IPS-15b (cell line): ENCODE measurements around the gene KATNAL1.

Experiments used
- H3K27me3 ChIP-seq: one replicate; pipeline ENCODE4 v1.6.1; 2013; ENCODE audit warnings: low read length; ENCODE audit not compliant: control insufficient read depth, insufficient read depth
- H3K36me3 ChIP-seq: one replicate; pipeline ENCODE4 v1.6.1; 2013; ENCODE audit warnings: low read length; ENCODE audit not compliant: control insufficient read depth, insufficient read depth
- H3K4me1 ChIP-seq: one replicate; pipeline ENCODE4 v1.6.1; 2013; ENCODE audit warnings: mild to moderate bottlenecking, low read length; ENCODE audit not compliant: control insufficient read depth, insufficient read depth
- H3K4me3 ChIP-seq: one replicate; pipeline ENCODE4 v1.5.1; 2013; ENCODE audit warnings: low read depth, low read length
- H3K9ac ChIP-seq: one replicate; pipeline ENCODE4 v1.6.1; 2013; ENCODE audit warnings: low read depth, mild to moderate bottlenecking, low read length
- H3K9me3 ChIP-seq: one replicate; pipeline ENCODE4 v1.6.1; 2013; ENCODE audit warnings: mild to moderate bottlenecking, low read length; ENCODE audit not compliant: control insufficient read depth, insufficient read depth

KATNAL1 gene

GRCh38 chr13:30329009-30329585 is 21.7 kb upstream of the KATNAL1 start:
- Histone ChIP-seq H3K9me3 (peaks cover 10% of the 10 kb centered on the region), H3K27me3 (no peaks in the 10 kb centered on the region), H3K36me3 (no peaks in the 10 kb centered on the region), H3K4me1 (no peaks in the 10 kb centered on the region), H3K4me3 (no peak overlapping the region), H3K9ac (no peak overlapping the region)

GRCh38 chr13:30325668-30326067 is 18.3 kb upstream of the KATNAL1 start:
- H3K4me1 ChIP-seq: no peaks in the 10 kb centered on the region
- no peaks in the 10 kb centered on the region for H3K27me3 ChIP-seq
- no peak overlapping the region for H3K9ac ChIP-seq
- no peaks in the 10 kb centered on the region for H3K36me3 ChIP-seq
- no peak overlapping the region for H3K4me3 ChIP-seq
- H3K9me3 ChIP-seq: peaks cover 10% of the 10 kb centered on the region

GRCh38 chr13:30323524-30323923 is 16.2 kb upstream of the KATNAL1 start:
- Histone ChIP-seq H3K9me3 (peaks cover 10% of the 10 kb centered on the region), H3K27me3 (no peaks in the 10 kb centered on the region), H3K9ac (no peak overlapping the region), H3K4me3 (no peak overlapping the region), H3K4me1 (no peaks in the 10 kb centered on the region), H3K36me3 (no peaks in the 10 kb centered on the region)

- no peaks in the 10 kb centered on the region for H3K36me3 ChIP-seq
- no peaks in the 10 kb centered on the region for H3K4me1 ChIP-seq
- no peaks in the 10 kb centered on the region for H3K27me3 ChIP-seq
- peaks cover 10% of the 10 kb centered on the region for H3K9me3 ChIP-seq
- H3K9ac ChIP-seq: no peak overlapping the region
- H3K4me3 ChIP-seq: no peak overlapping the region
Measured at GRCh38 chr13:30322428-30322827, 15.1 kb upstream of the KATNAL1 start.

GRCh38 chr13:30321256-30321655 is 13.9 kb upstream of the KATNAL1 start:
- Histone ChIP-seq H3K36me3 (no peaks in the 10 kb centered on the region), H3K27me3 (no peaks in the 10 kb centered on the region), H3K9me3 (peaks cover 10% of the 10 kb centered on the region), H3K4me1 (no peaks in the 10 kb centered on the region), H3K4me3 (no peak overlapping the region), H3K9ac (no peak overlapping the region)

- peaks cover under 1% of the 10 kb centered on the region for H3K9me3 ChIP-seq
Measured at GRCh38 chr13:30319655-30320054, 12.3 kb upstream of the KATNAL1 start.

GRCh38 chr13:30319130-30319529 is 11.8 kb upstream of the KATNAL1 start:
- H3K9me3 ChIP-seq: no peaks in the 10 kb centered on the region
- H3K36me3 ChIP-seq: no peaks in the 10 kb centered on the region
- no peak overlapping the region for H3K4me3 ChIP-seq
- H3K9ac ChIP-seq: no peak overlapping the region
- no peaks in the 10 kb centered on the region for H3K27me3 ChIP-seq
- no peaks in the 10 kb centered on the region for H3K4me1 ChIP-seq

More at GRCh38 chr13:30319655-30320054, 12.3 kb upstream of the KATNAL1 start:
- Histone ChIP-seq H3K4me3 (no peak overlapping the region), H3K27me3 (no peaks in the 10 kb centered on the region), H3K4me1 (no peaks in the 10 kb centered on the region), H3K9ac (no peak overlapping the region), H3K36me3 (no peaks in the 10 kb centered on the region)

- no peaks in the 10 kb centered on the region for H3K9me3 ChIP-seq
- H3K9ac ChIP-seq: no peak overlapping the region
- H3K36me3 ChIP-seq: no peaks in the 10 kb centered on the region
- no peak overlapping the region for H3K4me3 ChIP-seq
- H3K4me1 ChIP-seq: no peaks in the 10 kb centered on the region
- no peaks in the 10 kb centered on the region for H3K27me3 ChIP-seq
Measured at GRCh38 chr13:30318026-30318425, 10.7 kb upstream of the KATNAL1 start.

- H3K9me3 ChIP-seq: no peaks in the 10 kb centered on the region
- no peaks in the 10 kb centered on the region for H3K4me1 ChIP-seq
- H3K36me3 ChIP-seq: no peaks in the 10 kb centered on the region
- H3K27me3 ChIP-seq: no peaks in the 10 kb centered on the region
- no peak overlapping the region for H3K4me3 ChIP-seq
- no peak overlapping the region for H3K9ac ChIP-seq
Measured at GRCh38 chr13:30314562-30314961, 7.2 kb upstream of the KATNAL1 start.

- no peak overlapping the region for H3K4me3 ChIP-seq
- no peaks in the 10 kb centered on the region for H3K27me3 ChIP-seq
- H3K4me1 ChIP-seq: no peaks in the 10 kb centered on the region
- no peaks in the 10 kb centered on the region for H3K36me3 ChIP-seq
- no peak overlapping the region for H3K9ac ChIP-seq
- H3K9me3 ChIP-seq: no peaks in the 10 kb centered on the region
Measured at GRCh38 chr13:30314069-30314468, 6.7 kb upstream of the KATNAL1 start.

- Histone ChIP-seq H3K9ac (no peak overlapping the region), H3K9me3 (no peaks in the 10 kb centered on the region), H3K4me1 (no peaks in the 10 kb centered on the region), H3K36me3 (no peaks in the 10 kb centered on the region), H3K27me3 (no peaks in the 10 kb centered on the region), H3K4me3 (no peak overlapping the region)
Measured at GRCh38 chr13:30313311-30313710, 6.0 kb upstream of the KATNAL1 start.

- Histone ChIP-seq H3K9me3 (no peaks in the 10 kb centered on the region), H3K9ac (no peak overlapping the region), H3K4me1 (peaks cover 3% of the 10 kb centered on the region), H3K27me3 (no peaks in the 10 kb centered on the region), H3K4me3 (no peak overlapping the region), H3K36me3 (no peaks in the 10 kb centered on the region)
Measured at GRCh38 chr13:30312904-30313303, 5.6 kb upstream of the KATNAL1 start.
